ENCODE data around the gene LRRC28.

Gene LRRC28

GRCh38 chr15:99435877-99436541 lies 184.7 kb downstream of the LRRC28 start:
- DNase-seq (ENCODE audit: low read depth) = no peak
- no peak for TF ChIP-seq CTCF (IDR thresholded peaks at IDR 0.05; ENCODE audit: low read length, missing control alignments)

GRCh38 chr15:99436542-99437314 lies 185.4 kb downstream of the LRRC28 start:
- no peak overlapping the region for H3K4me3 ChIP-seq (replicated peaks; ENCODE audit: low read depth, low read length)
- TF ChIP-seq CTCF (IDR thresholded peaks at IDR 0.05; ENCODE audit: low read length, missing control alignments) = no peak
- no peak for DNase-seq (ENCODE audit: low read depth)

More at GRCh38 chr15:99435877-99436541, 184.7 kb downstream of the LRRC28 start:
- H3K4me3 ChIP-seq (replicated peaks; ENCODE audit: low read depth, low read length) = no peak overlapping the region

GRCh38 chr15:99437315-99438223 lies 186.3 kb downstream of the LRRC28 start:
- TF ChIP-seq CTCF (IDR thresholded peaks at IDR 0.05; ENCODE audit: low read length, missing control alignments) = no peak
- H3K4me3 ChIP-seq (replicated peaks; ENCODE audit: low read depth, low read length) = no peak overlapping the region
- no peak for DNase-seq (ENCODE audit: low read depth)

GRCh38 chr15:99438224-99438585 lies 186.9 kb downstream of the LRRC28 start:
- H3K4me3 ChIP-seq (replicated peaks; ENCODE audit: low read depth, low read length) = no peak overlapping the region
- no peak for TF ChIP-seq CTCF (IDR thresholded peaks at IDR 0.05; ENCODE audit: low read length, missing control alignments)
- no peak for DNase-seq (ENCODE audit: low read depth)

GRCh38 chr15:99438691-99439523 lies 187.6 kb downstream of the LRRC28 start:
- no peak overlapping the region for H3K4me3 ChIP-seq (replicated peaks; ENCODE audit: low read depth, low read length)
- no peak for DNase-seq (ENCODE audit: low read depth)
- no peak for TF ChIP-seq CTCF (IDR thresholded peaks at IDR 0.05; ENCODE audit: low read length, missing control alignments)

GRCh38 chr15:99439524-99439835 lies 188.2 kb downstream of the LRRC28 start:
- DNase-seq (ENCODE audit: low read depth) = no peak
- H3K4me3 ChIP-seq (replicated peaks; ENCODE audit: low read depth, low read length) = no peak overlapping the region
- no peak for TF ChIP-seq CTCF (IDR thresholded peaks at IDR 0.05; ENCODE audit: low read length, missing control alignments)
